Stimulated activated CD4-positive, alpha-beta T cell treated with anti-CD3 and anti-CD28 coated beads, Interleukin-1b, Interleukin-23, amount 100 ng/mL, for 4 hours (primary cell): Measurements from ENCODE around the gene DDA1.
A peak's percentile ranks its signal among the peaks of the same experiment; 100 is the strongest.
"Not testable (repeated sequence)": the region's sequence is repeated elsewhere in the genome, so short reads cannot be mapped to it uniquely, and the experiment has no call there.

Source experiments
- DNase-seq, 2 donors: peaks; one replicate each; pipeline ENCODE4 v3.0.0-alpha.2; 2020; ENCODE audit warnings: low read depth in 2 of 2

Gene DDA1

DNA sequence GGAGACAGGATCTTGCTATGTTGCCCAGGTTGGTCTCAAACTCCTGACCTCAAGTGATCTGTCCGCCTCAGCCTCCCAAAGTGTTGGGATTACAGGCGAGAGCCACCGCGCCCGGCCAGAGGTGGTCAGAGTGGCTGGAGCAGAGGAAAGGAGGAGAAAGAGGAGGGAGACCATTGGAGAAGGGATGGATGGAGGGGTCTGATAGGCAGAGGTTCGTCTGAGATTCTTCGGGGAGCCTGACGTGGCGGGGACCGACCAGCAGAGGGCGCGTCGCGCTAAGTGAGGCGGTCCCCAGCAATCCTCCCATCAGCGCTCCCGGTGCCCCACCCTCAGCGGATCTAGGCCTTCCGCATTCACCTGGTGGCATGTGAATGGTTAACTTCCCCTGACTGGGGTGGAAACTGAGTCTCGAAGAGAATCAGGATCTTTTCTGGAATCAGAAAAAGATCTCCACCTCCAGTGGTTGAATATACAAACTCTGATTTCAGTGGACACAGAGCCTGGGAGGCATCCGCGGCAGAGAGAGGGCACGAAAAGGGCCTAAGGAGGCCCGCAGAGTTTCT lies 36.8 kb downstream of the DDA1 start:
- DNase-seq = peak; percentile 78

GRCh38 chr19:17347361-17347760 lies 38.0 kb downstream of the DDA1 start:
- no peak for DNase-seq

DNA sequence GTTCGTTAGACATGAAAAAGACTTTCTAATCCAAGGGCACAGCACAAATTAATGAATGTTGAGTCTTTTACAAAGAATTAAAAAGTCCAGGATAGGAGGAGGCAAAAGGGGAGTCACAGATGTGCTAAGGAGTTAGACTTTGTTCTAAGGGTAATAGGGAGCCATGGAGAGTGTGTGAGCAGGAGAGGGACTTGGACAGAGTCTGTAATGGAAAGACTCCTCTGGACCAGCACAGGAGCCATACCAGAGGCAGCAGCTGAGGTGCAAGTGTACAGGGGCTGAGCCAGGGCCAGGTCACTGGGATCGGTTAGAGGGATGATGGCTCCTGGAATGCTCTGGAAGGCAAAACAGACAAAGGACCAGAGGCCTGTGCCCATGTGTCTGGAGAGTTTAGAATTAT lies 38.5 kb downstream of the DDA1 start:
- no peak for DNase-seq

DNA sequence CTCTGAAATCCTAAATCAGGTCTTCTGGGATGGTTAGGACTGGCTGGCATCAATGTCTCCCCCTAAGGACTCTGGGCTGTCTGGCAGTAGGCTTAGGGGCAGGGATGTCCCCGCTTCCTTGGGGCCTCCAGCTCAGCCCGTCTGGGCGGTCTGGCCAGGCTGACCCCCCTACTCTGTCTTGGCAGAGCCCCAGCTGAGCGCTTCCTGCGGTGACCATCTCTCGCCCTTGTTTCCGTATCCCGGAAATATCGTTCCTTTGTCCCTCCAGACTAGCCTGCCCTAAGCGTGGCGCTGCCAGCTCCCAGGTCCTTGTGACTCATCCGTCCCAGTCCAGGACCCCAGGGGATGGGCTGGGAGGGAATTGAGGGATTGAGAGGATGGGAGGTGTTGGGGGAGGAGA lies 39.3 kb downstream of the DDA1 start:
- DNase-seq = no peak

DNA sequence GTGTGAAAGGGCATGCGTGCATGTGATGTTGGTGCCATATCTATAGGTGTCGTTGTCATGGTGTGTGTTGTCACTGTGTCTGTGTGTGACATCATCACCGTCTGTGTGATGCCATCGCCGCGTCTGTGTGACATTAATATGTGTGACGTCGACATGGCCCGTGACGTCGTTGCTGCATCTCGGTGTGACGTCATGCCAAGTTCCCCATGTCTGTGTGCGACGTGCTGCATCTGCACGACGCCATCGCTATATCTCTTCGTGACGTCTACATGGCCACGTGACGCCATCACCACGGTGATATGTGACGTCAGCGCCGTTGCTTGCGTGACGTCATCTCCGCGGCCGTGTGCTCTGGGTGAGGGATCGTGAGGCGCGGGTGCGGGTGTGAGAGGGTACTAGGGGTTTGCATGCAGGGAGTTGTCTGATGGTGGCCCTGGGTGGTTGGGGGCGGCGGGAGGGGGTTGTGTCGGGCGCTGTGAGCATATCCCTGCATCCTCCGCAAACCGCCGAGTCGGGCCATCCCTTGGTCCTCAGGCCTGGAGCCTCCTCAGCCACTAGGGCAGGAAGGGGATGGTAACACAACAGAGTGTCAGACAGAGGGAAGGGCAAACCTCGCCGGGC lies 42.6 kb downstream of the DDA1 start:
- DNase-seq = no peak

DNA sequence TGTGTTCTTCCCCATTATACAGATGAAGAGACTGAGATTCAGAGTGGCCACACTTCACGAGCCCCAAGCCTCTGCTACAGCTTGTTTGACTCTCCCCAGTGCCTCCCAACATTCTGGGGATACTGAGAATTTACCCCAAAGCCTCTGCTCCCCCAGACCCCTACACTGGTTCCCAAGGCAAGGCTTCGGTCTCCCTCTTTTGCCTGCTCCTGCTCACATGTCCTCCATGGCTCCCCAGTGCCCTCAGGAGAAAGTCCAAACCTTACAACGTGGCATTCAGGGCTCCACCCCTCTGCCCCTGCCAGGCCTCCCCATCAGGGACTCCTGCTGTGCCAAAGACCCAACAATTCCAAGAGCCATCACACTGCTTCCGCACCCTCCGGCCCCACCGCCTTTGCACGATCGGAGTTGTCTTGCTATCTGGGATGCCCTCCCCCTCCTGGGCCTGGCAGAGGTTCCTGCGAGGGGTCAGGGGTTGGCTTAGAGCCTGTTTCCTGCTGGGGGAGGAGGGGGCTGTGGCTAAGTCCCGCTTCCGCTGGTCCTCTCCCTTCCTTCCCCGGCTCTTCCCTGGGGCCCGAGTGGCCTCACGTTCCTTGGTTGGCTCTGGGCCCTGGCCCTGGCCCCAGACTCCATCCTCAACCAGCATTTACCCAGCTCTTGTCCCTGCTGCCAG lies 43.4 kb downstream of the DDA1 start:
- DNase-seq = no peak

- no peak for DNase-seq
Measured at GRCh38 chr19:17353386-17353785, 44.0 kb downstream of the DDA1 start.

DNA sequence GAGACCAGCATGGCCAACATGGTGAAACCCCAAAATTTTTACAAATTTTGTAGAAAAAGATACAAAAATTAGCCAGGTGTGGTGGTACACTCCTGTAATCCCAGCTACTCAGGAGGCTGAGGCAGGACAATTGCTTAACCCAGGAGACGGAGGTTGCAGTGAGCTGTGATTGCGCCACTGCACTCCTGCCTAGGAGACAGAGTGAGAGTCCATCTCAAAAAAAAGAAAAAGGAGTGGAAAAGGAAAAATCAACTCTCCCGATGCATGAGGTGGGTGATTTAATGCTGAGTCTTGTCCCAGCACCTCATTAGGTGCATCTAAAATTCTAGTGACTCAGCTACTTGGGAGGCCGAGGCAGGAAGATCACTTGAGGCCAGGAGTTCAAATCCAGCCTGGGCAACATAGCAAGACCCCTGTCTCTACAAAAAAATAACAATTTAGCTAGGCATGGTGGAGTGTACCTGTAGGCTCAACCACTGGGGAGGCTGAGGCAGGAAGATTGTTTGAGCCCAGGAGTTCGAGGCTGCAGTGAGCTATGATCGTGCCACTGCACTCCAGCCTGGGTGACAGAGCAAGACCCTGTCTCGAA lies 47.8 kb downstream of the DDA1 start:
- no peak for DNase-seq

DNA sequence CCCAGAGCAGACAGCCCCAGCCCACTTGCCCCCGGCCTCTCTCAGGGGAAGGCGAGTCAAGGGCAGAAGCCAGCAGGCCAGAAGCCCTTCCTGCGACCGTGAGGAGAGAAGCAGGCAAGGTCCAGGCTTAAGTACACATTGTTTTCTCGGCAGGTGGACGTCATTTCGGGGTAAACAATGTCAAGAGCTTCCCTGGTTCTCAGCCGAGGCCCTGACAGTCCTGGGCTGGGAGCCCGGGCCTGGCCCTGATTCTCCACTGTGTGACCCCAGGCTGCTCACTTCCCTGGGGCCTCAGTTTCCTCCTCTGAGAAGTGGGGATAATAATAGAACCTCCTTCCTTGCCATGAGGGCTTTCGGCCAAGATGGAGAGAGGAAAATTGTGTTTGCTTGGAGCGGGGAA lies 48.4 kb downstream of the DDA1 start:
- no peak for DNase-seq

DNA sequence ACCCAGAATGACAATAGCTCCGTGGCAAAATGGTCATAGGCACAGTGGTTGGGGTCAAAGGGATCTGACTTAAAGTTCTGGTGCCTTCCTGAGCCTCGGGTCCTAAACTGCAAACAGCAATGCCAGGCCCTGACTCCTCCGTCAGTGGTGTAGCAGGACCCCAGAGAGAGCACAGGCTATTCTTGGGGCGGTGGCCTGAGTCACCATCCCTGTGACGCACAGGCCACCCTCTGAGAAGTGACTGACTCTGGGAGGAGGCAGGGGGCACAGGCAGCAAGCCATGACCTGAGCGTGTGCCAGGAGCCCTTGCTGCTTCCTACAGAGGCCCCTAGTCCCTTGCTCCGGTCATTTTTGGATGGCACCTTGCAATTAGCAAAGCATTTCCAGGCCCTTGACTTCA lies 49.0 kb downstream of the DDA1 start:
- no peak for DNase-seq

- no peak for DNase-seq
Measured at GRCh38 chr19:17359905-17360800, 50.8 kb downstream of the DDA1 start.

GRCh38 chr19:17363852-17364605 lies 54.7 kb downstream of the DDA1 start:
- not testable (repeated sequence) for DNase-seq

DNA sequence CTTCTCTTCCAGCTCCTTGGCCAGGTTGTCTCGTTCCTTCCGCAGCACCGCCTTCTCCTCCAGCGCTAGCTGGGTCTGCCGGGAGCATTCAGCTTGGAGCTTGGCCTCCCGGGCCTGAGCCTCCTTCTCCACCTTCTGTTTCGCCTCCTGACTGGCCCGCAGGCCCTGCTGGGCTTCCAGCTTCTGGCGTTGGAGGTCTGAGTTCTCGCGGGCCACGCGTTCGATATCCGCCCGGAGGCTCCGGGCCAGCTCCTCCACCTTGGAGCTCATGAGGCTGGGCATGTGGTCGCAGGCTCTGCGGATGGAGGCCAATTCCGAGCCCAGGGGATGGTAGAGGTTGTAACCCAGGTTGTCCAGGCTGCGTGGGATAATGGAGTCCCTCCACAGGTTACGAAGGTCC lies 56.0 kb downstream of the DDA1 start:
- no peak for DNase-seq

GRCh38 chr19:17370026-17370587 lies 60.7 kb downstream of the DDA1 start:
- no peak for DNase-seq
